NK-92 treated with Interleukin-12 subunit alpha and Interleukin-12 subunit beta, amount 100 ng/mL, for 24 hours (cell line): ENCODE measurements around the gene OR7G3.

Experiments
- DNase-seq: peaks from one replicate; lab custom pipeline; 2025; lab: John Stamatoyannopoulos, UW

Gene OR7G3

DNA sequence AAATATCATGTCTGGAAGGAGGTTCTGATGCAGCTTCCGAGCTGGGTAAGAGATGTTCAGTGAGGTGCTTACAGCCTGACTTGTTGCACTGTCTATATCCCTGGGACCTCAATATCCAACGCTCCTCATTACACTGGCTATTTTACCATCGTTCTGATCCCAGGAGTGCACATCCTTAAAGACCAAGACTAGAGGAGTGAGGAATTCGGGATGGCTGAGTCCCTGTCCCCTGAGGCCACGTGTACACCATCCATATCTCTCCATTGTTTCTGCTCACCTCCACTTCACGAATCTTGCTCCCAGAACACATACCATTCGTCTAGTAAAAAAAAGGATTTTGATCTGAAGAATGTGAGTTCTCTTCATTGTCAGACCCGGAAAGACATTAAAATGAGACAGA is 19.4 kb downstream of the OR7G3 start, which contains the start of gene OR7G2:
Gene OR7G2, minus strand, starts transcription at position 101 of the 400 bp plus-strand sequence. CDS start 4,232 bp downstream, outside the sequence.
- DNase-seq = no peak

DNA sequence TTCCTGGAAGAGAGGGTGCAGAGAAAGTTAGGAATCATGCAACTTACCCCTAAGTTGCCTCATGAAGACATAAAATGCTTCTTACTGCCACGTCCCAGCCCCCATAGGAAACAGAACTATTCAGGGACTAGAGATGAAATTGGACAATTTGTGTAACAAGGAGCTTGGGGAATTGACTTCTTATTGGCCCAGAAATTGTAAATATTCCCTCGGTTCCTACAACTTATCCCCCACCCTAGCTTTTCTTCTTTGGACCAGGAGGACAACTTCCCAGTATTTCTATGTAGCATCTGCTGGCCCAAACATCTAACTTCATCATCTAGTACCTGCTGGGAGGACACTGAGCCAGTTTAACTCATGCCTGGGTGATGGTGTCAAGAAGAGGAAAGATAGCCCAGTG is 40.0 kb downstream of the OR7G3 start, which contains the start of gene OR1M1:
Gene OR1M1, plus strand, starts transcription at position 301 of the 400 bp plus-strand sequence. CDS start 6,184 bp downstream, outside the sequence.
- DNase-seq = no peak

DNA sequence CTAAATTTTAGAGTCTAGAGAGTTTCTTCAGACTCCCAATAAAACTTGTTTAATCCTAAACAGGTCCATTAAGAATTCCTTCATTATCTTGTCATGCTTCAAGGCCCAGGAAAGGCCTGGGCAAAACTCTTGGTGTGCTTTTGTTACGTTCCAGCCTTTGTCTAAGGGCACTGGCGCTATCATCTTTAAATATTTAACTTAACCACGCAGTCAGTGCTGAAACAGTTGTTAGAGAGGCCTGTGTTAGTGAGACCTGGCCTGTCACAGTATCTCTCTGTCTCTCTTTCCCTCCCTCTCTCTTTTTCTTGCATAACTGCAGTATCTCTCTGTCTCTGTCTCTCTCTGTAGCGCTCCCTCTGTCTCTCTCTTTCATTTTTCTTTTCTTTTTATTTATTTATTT is 48.1 kb downstream of the OR7G3 start:
- no peak for DNase-seq

DNA sequence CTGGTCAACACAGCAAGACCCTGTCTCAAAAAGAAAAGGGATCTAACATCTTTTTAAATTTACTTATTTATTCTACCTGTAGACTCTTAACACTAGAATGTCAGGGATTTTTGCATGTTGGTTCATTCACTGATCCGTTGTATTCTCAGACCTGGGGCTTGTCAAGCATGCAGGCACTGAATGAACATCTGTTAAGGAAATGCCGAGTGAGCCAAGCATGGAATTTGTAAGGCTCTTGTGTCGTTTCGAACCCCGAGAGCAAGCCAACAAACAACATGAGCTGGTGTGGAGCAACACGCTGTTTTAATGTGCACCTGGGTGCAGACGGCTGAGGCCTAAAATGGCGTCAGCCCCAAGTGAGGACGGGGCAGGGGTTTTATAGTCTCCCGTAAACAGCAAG is 49.8 kb downstream of the OR7G3 start:
- DNase-seq = no peak
